Stimulated activated CD4-positive, alpha-beta T cell treated with anti-CD3 and anti-CD28 coated beads, TNF-alpha, amount 100 ng/mL, for 1 hour (primary cell): ENCODE measurements around the gene DAB1.

Experiments used
- DNase-seq, 3 donors: peaks; one replicate each; pipeline ENCODE4 v3.0.0-alpha.2; 2020; ENCODE audit warnings: low read depth in 3 of 3, low spot score in 1 of 3

The DAB1 gene

GRCh38 chr1:57034713-57035112, 389.1 kb downstream of the DAB1 start:
- DNase-seq: no peak

- DNase-seq: no peak
Observed at GRCh38 chr1:57033222-57034001, 390.4 kb downstream of the DAB1 start.

GRCh38 chr1:57026624-57027354, 397.1 kb downstream of the DAB1 start:
- DNase-seq: no peak

GRCh38 chr1:57024855-57025254, 399.0 kb downstream of the DAB1 start:
- no peak for DNase-seq

GRCh38 chr1:57024428-57024827, 399.4 kb downstream of the DAB1 start:
- no peak for DNase-seq

GRCh38 chr1:57020216-57020615, 403.6 kb downstream of the DAB1 start:
- no peak for DNase-seq

- DNase-seq: no peak
Observed at GRCh38 chr1:57019236-57019839, 404.5 kb downstream of the DAB1 start.

GRCh38 chr1:57018119-57018518, 405.7 kb downstream of the DAB1 start:
- DNase-seq: no peak

- no peak for DNase-seq
Observed at GRCh38 chr1:57017717-57018116, 406.1 kb downstream of the DAB1 start.

GRCh38 chr1:57017200-57017599, 406.7 kb downstream of the DAB1 start:
- DNase-seq: no peak

GRCh38 chr1:57015071-57015470, 408.8 kb downstream of the DAB1 start:
- DNase-seq: no peak

GRCh38 chr1:57013522-57013921, 410.3 kb downstream of the DAB1 start:
- no peak for DNase-seq

- DNase-seq: no peak
Observed at GRCh38 chr1:57012315-57012714, 411.5 kb downstream of the DAB1 start.

GRCh38 chr1:57010511-57010910, 413.3 kb downstream of the DAB1 start:
- DNase-seq: no peak

- DNase-seq: no peak
Observed at GRCh38 chr1:57007948-57008347, 415.9 kb downstream of the DAB1 start.

GRCh38 chr1:57007472-57007871, 416.4 kb downstream of the DAB1 start:
- DNase-seq: no peak

- no peak for DNase-seq
Observed at GRCh38 chr1:57003398-57004139, 420.3 kb downstream of the DAB1 start.

- DNase-seq: no peak
Observed at GRCh38 chr1:56995414-56996100, 428.3 kb downstream of the DAB1 start.

- DNase-seq: no peak
Observed at GRCh38 chr1:56993475-56993874, 430.4 kb downstream of the DAB1 start.

- DNase-seq: no peak
Observed at GRCh38 chr1:56992318-56993125, 431.3 kb downstream of the DAB1 start.
